ENCODE results near the gene TRIM40. TPM values are rescaled to one million over a fixed set of nuclear protein-coding genes. Genes with fewer than 3 reads are reported as not detected.
"Not testable (repeated sequence)": the region's sequence is repeated elsewhere in the genome, so short reads cannot be mapped to it uniquely, and the experiment has no call there.

The TRIM40 gene
- total RNA-seq, 3 donors from 2014 or later (not counting 1 experiment from before 2014, with no cell fraction given), result 0.26 to 0.30 TPM; not detected in 1

GRCh38 chr6:30163090-30163917, 27.4 kb downstream of the TRIM40 start, which contains the start of gene TRIM15:
Gene TRIM15, plus strand, starts transcription at chr6:30163546. Its CDS starts 139 bp downstream, at chr6:30163685.
- Mint-ChIP-seq H3K4me3 (no peak within 1 kb of the TSS), H3K4me1 (no peaks in the 10 kb centered on the region), H3K9me3 (no peaks in the 10 kb centered on the region), H3K27ac (no peak within 1 kb of the TSS), H3K36me3 (no peaks in the 10 kb centered on the region), H3K27me3 (ENCODE audit: low read depth in 2 of 2) (peaks cover 16 to 40% of the 10 kb centered on the region in 2 donors)
- 77% methylated on average over 31 of the region's 31 CpGs for WGBS (ENCODE audit: insufficient coverage)
- H3K4me1 ChIP-seq (ENCODE audit: control insufficient read depth, insufficient read depth, low read length), result no peaks in the 10 kb centered on the region
- peaks cover 5% of the 10 kb centered on the region for H3K27me3 ChIP-seq (ENCODE audit: control insufficient read depth, insufficient read depth, low read length)
- no peaks in the 10 kb centered on the region for H3K9me3 ChIP-seq (ENCODE audit: control insufficient read depth, insufficient read depth, low read length)
- ATAC-seq, result no peak
- no peak within 1 kb of the TSS for H3K27ac ChIP-seq (ENCODE audit: low read length)
- intact Hi-C loops (cut with micrococcal nuclease), result no loop called here
- H3K36me3 ChIP-seq (ENCODE audit: control insufficient read depth, insufficient read depth, low read length), result no peaks in the 10 kb centered on the region
- DNase-seq, result peak in 1 of 2 donors; percentile 46
- no peak for TF ChIP-seq CTCF (IDR thresholded peaks at IDR 0.05)
- no peak within 1 kb of the TSS for H3K4me3 ChIP-seq (ENCODE audit: low read length)

- no peak for ATAC-seq
These were observed 28.1 kb downstream of the TRIM40 start for GRCh38 chr6:30163918-30164654.

GRCh38 chr6:30164714-30165113, 28.8 kb downstream of the TRIM40 start:
- no peak overlapping the region for H3K4me3 ChIP-seq (ENCODE audit: low read length)
- H3K4me1 ChIP-seq (ENCODE audit: control insufficient read depth, insufficient read depth, low read length), result no peaks in the 10 kb centered on the region
- intact Hi-C loops (cut with micrococcal nuclease), result no loop called here
- H3K9me3 ChIP-seq (ENCODE audit: control insufficient read depth, insufficient read depth, low read length), result no peaks in the 10 kb centered on the region
- H3K27me3 ChIP-seq (ENCODE audit: control insufficient read depth, insufficient read depth, low read length), result peaks cover 6% of the 10 kb centered on the region
- Mint-ChIP-seq H3K36me3 (no peaks in the 10 kb centered on the region), H3K27me3 (ENCODE audit: low read depth in 2 of 2) (peaks cover 23 to 39% of the 10 kb centered on the region in 2 donors), H3K4me1 (no peaks in the 10 kb centered on the region), H3K27ac (no peak overlapping the region), H3K4me3 (no peak overlapping the region), H3K9me3 (no peaks in the 10 kb centered on the region)
- 94% methylated on average over 4 of the region's 4 CpGs for WGBS (ENCODE audit: insufficient coverage)
- TF ChIP-seq CTCF (IDR thresholded peaks at IDR 0.05), result no peak
- ATAC-seq (no peak), DNase-seq (no peak)
- no peak overlapping the region for H3K27ac ChIP-seq (ENCODE audit: low read length)
- no peaks in the 10 kb centered on the region for H3K36me3 ChIP-seq (ENCODE audit: control insufficient read depth, insufficient read depth, low read length)

More at GRCh38 chr6:30163918-30164654, 28.1 kb downstream of the TRIM40 start:
- WGBS (ENCODE audit: insufficient coverage), result 93% methylated on average over 16 of the region's 16 CpGs
- H3K9me3 Mint-ChIP-seq, result no peaks in the 10 kb centered on the region
- DNase-seq, result no peak
- H3K36me3 ChIP-seq (ENCODE audit: control insufficient read depth, insufficient read depth, low read length), result no peaks in the 10 kb centered on the region
- intact Hi-C loops (cut with micrococcal nuclease), result no loop called here
- H3K4me3 Mint-ChIP-seq, result no peak overlapping the region
- H3K27ac Mint-ChIP-seq, result no peak overlapping the region
- H3K9me3 ChIP-seq (ENCODE audit: control insufficient read depth, insufficient read depth, low read length), result no peaks in the 10 kb centered on the region
- no peak for TF ChIP-seq CTCF (IDR thresholded peaks at IDR 0.05)
- no peaks in the 10 kb centered on the region for H3K36me3 Mint-ChIP-seq
- H3K27ac ChIP-seq (ENCODE audit: low read length), result no peak overlapping the region
- no peaks in the 10 kb centered on the region for H3K4me1 ChIP-seq (ENCODE audit: control insufficient read depth, insufficient read depth, low read length)
- no peaks in the 10 kb centered on the region for H3K4me1 Mint-ChIP-seq
- no peak overlapping the region for H3K4me3 ChIP-seq (ENCODE audit: low read length)
- H3K27me3 Mint-ChIP-seq (ENCODE audit: low read depth in 2 of 2), result peaks cover 20 to 40% of the 10 kb centered on the region in 2 donors
- peaks cover 6% of the 10 kb centered on the region for H3K27me3 ChIP-seq (ENCODE audit: control insufficient read depth, insufficient read depth, low read length)

- H3K27ac ChIP-seq (ENCODE audit: low read length); H3K4me1 ChIP-seq (ENCODE audit: control insufficient read depth, insufficient read depth, low read length); DNase-seq; H3K9me3 Mint-ChIP-seq; ATAC-seq; H3K36me3 Mint-ChIP-seq; H3K27ac Mint-ChIP-seq; intact Hi-C loops (cut with micrococcal nuclease); H3K36me3 ChIP-seq (ENCODE audit: control insufficient read depth, insufficient read depth, low read length); H3K4me3 ChIP-seq (ENCODE audit: low read length); H3K4me3 Mint-ChIP-seq; H3K4me1 Mint-ChIP-seq; H3K27me3 ChIP-seq (ENCODE audit: control insufficient read depth, insufficient read depth, low read length); H3K9me3 ChIP-seq (ENCODE audit: control insufficient read depth, insufficient read depth, low read length): not testable (repeated sequence)
- no CpG with 5 or more reads among the region's 1 CpG for WGBS (ENCODE audit: insufficient coverage)
- H3K27me3 Mint-ChIP-seq (ENCODE audit: low read depth in 2 of 2), result peaks cover 26 to 44% of the 10 kb centered on the region in 2 donors
These were observed 29.3 kb downstream of the TRIM40 start for GRCh38 chr6:30165238-30165637.

Data from natural killer cell (primary cell).